Left kidney (tissue), 2 donors: ENCODE results near the gene CYP3A7. TPM values are rescaled to one million over a fixed set of nuclear protein-coding genes. Genes with fewer than 3 reads are reported as not detected.
"Not testable (repeated sequence)": the region's sequence is repeated elsewhere in the genome, so short reads cannot be mapped to it uniquely, and the experiment has no call there.

Source experiments
- DNase-seq: peaks from one replicate; pipeline ENCODE4 v3.0.0-alpha.2; 2013
- polyA plus RNA-seq: library from polyadenylated mRNA; unstranded; fragments of 120-200 nt; gene quantifications from one replicate; pipeline ENCODE4 v1.2.1, GENCODE V29; 2013; ENCODE audit not compliant: insufficient read length

Gene CYP3A7
- polyA plus RNA-seq, 1 donor = 1.2 TPM

- no peak for DNase-seq
Observed at GRCh38 chr7:99742737-99743394, 7.9 kb upstream of the CYP3A7 start.

DNA sequence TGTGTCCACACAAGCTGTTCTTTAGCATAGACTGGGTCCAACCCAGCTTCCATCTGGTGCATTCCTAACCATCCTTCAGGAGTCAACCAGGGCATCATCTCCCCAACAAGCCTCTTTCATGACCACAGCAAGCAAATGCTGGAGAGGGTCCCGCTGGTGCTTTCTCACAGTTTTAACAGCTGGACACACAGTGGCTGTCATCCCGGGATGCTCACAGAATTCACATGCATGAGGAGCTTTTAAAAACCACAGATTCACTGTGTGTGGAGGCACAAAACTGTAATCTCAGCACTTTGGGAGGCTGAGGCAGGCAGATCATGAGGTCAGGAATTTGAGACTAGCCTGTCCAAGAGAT lies 6.4 kb upstream of the CYP3A7 start:
- no peak for DNase-seq

DNA sequence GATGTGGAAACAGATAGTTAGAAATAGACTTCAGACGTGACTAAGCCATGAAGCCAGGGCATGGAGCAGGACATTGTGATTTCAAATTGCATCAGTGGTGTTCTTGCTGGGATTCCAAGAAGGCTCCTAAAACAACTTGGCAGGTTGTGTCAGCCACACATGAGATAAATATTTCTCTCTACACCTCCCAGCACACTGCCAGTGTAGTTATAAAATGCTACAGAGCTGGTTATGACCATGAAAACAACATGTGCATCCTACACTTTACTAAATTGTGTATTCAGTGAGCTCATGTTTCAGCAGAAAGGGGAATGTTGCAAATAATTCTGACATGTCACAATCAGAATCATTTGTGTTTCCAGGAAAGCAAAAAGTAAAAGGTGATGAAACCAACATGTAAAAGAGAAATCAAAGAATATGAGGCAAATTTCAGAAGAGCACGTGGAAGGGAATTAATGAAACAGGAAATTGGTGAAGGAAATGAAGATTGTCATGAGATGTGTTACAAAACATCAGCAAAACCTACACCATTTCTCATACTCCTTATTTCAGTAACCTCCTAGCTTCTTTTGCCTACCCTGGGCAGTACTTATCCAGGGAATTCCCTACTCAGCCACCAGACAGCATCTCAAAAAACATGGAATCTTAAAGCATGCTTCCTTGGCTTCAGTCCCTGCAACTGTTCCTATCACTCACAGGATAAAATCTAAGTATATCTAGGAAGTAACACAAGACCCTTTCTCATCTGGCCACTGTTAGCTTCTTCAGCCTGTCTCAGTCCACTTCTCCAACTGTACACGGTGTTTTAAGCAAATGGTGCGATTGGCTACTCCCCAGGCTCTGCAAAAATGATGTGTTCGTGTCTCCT lies 5.8 kb upstream of the CYP3A7 start:
- DNase-seq = no peak

- DNase-seq = no peak
Observed at GRCh38 chr7:99739699-99740572, 4.9 kb upstream of the CYP3A7 start.

GRCh38 chr7:99737726-99738125 lies 2.7 kb upstream of the CYP3A7 start:
- DNase-seq = no peak

DNA sequence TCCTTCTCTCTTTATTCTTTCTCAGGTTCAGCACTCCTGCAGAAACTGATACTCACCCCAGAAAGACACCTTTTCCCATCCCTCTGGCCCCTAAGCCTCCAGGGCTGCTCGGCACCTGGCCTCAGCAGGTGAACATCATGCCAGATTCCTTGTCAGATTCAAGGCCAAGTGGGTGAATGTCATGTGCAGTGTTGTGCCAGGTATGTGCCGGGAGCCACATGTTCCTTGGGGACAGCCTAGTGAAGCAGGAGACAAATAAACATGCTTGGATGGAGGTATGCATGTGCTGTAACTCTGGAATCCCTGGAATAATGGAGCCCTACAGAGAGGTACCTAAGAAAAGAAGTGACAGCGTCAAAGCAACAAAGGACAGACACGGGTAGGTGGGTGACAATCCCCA lies 1.7 kb upstream of the CYP3A7 start:
- DNase-seq = not testable (repeated sequence)

DNA sequence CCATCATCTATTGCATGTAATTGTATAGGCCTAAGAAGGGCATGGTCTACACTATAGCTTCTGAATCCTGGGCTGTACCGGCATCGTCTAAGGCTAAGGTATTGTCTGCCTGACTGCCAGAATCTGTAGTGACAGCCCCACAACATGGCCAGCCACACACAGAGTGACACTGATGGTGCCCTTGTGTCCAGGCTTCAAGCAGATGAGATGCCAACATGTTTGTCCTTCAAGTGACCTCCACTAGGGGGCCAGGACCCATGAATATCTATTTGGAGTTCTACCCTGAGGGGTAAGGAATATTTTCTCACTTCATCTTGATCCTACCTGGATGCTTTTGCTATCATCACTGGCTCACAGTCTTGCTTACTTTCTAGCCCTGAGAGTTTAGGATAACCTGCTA lies 1.5 kb downstream of the CYP3A7 start:
- DNase-seq = no peak

- DNase-seq = no peak
Observed at GRCh38 chr7:99733003-99733402, 2.0 kb downstream of the CYP3A7 start.

DNA sequence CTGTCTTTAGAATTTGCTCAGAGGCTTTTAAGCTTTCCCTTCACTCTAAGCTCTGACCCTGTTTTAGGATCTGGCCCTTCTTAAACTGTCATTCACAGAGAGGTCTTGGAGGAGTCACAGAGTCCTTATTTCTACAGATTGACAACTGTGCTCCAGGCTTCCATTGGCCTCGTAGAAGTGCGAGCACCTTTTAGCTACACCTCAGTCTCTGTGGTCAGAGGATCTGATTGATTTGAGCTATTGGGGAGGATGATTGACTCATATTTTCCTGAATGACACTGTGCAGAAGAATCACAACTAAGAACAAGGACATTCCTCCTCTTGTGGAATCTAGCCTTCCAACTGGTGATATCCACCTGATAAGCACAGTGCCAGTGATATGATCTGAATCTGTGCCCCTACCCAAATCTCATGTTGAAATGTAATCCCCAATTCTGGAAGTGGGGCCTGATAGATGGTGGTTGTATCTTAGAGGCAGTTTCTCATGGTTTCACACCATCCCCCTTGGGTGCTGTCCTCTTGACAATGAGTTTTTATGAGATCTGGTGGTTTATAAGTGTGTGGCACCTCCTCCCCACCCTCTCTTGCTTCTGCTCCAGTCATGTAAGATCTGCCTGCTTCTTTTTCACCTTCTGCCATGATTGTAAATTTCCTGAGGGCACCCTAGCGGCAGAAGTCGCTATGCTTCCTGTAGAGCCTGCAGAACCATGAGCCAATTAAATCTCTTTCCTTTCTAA lies 3.2 kb downstream of the CYP3A7 start:
- no peak for DNase-seq

DNA sequence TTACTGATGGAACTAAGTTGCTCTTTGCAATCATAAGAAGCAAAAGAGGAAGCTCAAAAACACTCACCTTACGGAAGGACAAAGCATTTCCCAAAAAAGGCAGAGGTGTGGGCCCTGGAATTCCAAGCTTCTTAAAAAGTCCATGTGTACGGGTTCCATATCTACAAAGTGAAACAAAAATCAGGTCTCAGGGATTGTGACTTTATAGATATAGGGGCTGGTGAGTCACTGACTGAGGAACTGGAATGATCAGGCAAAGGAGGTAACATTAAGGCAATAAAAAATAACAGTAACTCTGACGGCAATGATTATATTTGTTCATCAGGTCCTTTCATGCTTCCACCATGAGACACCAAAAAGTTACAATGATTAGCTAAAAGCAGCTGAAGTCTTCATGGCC lies 4.0 kb downstream of the CYP3A7 start:
- no peak for DNase-seq

GRCh38 chr7:99730238-99730810 lies 4.7 kb downstream of the CYP3A7 start:
- no peak for DNase-seq

DNA sequence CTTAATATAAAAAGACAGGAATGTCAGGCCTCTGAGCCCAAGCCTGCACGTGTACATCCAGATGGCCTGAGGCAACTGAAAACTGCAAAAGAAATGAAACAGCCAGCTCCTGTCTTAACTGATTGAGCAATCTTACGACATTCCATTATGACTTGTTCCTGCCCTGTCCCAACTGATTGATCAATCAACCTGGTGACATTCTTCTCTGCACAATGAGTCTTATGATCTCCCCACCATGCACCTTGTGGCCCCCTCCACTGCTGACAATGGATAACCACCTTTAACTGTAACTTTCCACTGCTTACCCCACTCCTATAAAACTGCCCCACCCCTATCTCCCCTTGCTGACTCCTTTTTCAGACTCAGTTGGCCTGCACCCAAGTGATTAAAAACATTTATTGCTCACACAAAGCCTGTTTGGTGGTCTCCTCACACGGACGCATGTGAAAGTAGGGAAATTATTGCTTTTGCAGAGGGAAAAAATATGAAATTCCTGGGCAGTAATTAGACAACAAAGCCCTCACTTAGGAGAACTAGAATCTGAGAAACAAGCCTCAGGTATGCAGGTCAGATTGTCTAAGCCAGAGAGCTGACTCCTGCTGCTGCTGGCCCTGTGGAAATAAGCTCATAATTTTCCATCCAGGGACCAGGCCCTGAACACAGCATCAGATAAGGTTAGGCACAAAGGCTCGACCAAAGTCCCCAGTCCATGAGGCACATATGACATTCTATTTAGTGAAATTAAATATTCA lies 5.3 kb downstream of the CYP3A7 start:
- DNase-seq = no peak

GRCh38 chr7:99728615-99729014 lies 6.4 kb downstream of the CYP3A7 start:
- no peak for DNase-seq

- not testable (repeated sequence) for DNase-seq
Observed at GRCh38 chr7:99723201-99723600, 11.8 kb downstream of the CYP3A7 start.

DNA sequence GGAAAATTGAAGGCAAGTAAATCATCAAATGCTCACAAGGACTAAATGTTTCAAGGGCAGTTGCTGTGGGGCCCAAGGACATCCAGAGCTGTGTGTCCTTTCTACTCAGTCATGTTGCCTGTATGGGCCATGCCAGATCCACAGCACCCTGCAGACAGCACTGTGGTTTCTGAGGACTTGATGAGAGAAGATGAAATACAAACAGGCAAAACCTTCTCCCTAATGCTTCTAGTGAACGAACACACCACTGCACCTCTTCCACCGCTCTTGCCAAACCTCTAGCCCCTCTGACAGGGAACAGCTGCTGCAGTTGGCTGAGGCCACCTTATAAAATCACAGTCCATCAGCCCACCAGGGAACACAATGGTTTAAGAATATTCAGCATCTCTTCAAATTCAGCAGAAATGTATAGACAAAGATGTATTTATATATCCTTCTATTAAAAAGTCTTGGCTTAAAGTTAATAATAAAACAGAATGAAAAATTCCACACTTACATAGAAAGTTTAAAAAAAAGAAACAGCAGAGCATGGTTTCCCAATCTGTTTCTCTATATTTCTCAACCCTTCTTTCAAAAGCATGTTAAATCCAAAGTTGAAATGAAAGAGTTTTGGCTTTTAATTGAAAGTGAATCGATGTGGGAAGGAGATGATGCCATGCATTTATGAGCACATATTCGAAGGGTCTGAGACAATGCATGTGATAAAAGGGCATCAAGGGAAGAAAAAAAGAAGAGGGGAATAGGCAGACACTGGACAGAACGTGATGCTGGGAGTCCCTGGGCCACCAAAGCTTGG lies 14.0 kb downstream of the CYP3A7 start:
- DNase-seq = no peak

DNA sequence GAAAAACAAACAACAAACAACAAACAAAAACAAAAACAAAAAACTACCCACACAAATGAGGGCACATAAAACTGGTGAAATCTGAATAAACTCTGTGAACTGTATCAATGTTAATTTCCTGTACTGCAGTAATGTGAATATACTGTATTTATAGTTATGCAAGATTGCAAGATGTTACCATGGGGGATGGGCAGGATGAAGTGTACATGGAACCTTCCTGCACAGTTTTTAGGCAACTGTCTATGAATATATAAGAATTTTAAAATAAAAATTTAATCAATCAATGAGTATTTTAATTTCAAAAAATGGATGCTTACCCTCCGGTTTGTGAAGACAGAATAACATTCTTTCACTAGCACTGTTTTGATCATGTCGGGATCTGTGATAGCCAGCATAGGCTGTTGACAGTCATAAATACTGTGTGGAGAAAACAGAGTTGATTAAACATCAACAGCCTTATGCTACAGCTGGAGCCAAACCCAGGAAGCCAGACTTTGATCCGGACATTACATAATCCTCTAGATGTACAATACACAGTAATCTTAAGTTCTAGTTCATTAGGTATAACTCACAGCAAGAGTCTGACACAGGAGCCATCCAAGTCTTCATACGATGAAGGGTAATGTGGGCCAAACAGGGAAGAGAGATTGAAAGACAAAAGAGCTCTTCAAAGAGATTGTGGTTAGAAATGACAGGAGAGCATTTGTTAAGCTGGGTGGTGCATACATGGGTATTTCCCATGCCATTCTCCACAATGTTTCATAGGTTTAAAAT lies 14.8 kb downstream of the CYP3A7 start:
- DNase-seq = no peak

DNA sequence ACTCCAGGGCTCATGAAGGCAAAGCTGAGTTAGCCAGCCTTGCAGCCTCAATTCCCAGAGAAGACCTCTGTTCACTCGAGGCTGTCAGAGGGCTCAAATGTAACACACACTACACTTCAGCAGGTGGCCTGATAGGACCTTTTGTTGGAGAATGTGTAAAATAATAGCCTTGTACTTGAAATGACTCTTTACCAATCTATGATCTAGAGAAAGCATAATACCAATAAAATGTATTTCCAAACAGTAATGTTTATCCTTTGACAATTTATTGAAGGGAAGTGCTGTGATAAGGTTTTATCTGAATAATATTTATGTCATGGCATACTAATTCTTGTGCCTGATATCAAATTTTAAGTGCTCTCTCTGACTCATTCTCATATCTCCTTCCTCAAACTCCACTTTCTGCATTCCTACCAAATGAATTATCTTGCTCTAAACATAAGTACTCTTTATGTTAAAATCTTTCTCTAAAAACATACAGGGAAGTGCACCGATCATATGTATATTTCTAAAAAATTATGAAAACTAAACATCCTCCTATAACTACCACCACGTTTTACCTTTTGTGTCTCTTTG lies 20.9 kb downstream of the CYP3A7 start:
- DNase-seq = no peak

DNA sequence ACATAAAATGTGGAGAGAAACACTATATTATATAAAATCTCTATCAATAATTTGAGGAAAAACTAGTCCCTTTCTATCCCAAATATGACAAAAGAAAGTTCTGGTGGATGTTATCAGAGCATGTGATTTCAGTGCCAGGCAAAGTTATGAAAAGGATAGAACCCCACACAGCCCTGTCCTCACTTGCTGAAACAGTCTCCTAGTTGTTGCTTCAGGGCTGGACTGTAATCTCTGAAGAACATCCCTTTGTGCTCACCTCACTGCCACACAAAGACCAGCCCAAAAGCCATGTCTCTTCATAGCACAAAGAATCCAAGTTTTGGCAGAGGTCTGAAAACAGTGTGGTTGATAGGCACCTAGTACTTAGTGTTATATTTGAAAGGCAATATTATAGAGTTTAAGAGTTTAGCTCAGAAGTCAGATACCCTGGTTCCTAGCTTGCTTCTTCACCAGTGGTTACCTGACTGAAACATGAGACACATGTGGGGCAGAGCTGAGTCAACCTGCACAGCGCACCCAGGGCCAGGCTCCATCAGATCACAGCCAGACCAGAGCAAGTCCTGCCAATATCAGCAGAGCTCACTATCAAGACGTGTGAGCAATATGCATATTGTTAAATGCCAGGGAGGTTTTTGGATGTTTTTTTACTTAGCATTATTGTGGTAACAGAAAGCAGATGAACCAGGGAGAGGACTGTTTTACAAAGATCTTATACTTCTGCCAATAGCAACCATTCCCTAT lies 25.0 kb downstream of the CYP3A7 start:
- no peak for DNase-seq
